Measurements from ENCODE around the gene DNM3.

DNA sequence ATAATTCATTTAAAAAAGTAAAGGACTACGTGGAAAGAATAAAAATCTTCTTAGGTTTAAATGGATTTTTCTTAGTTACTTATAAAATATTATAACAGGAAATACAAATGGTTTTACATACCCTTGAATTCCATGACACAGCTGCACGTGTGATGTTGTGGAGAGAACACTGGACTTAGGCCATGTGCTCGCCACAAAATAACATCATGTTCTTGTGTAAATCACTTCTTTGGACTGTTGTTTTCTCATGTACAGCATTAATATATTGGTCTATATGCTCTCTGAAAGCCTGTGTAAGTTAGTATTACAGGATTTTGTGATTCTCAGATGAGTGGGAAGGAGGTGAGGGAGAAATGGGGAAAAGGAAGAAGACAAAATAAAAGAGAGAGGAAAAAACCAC is 228.2 kb downstream of the DNM3 start:
- TF ChIP-seq, protein P1, sequence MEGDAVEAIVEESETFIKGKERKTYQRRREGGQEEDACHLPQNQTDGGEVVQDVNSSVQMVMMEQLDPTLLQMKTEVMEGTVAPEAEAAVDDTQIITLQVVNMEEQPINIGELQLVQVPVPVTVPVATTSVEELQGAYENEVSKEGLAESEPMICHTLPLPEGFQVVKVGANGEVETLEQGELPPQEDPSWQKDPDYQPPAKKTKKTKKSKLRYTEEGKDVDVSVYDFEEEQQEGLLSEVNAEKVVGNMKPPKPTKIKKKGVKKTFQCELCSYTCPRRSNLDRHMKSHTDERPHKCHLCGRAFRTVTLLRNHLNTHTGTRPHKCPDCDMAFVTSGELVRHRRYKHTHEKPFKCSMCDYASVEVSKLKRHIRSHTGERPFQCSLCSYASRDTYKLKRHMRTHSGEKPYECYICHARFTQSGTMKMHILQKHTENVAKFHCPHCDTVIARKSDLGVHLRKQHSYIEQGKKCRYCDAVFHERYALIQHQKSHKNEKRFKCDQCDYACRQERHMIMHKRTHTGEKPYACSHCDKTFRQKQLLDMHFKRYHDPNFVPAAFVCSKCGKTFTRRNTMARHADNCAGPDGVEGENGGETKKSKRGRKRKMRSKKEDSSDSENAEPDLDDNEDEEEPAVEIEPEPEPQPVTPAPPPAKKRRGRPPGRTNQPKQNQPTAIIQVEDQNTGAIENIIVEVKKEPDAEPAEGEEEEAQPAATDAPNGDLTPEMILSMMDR (IDR thresholded peaks at IDR 0.05) = no peak
- no peak for TF ChIP-seq POLR2A (IDR thresholded peaks at IDR 0.05)
